SIG-M5 (cell line): ENCODE data around the gene KRTAP4-6.
"Not testable (repeated sequence)": the region's sequence is repeated elsewhere in the genome, so short reads cannot be mapped to it uniquely, and the experiment has no call there.

ENCODE experiments used
- DNase-seq: peaks from one replicate; lab custom pipeline; 2025; lab: John Stamatoyannopoulos, UW

Gene KRTAP4-6

DNA sequence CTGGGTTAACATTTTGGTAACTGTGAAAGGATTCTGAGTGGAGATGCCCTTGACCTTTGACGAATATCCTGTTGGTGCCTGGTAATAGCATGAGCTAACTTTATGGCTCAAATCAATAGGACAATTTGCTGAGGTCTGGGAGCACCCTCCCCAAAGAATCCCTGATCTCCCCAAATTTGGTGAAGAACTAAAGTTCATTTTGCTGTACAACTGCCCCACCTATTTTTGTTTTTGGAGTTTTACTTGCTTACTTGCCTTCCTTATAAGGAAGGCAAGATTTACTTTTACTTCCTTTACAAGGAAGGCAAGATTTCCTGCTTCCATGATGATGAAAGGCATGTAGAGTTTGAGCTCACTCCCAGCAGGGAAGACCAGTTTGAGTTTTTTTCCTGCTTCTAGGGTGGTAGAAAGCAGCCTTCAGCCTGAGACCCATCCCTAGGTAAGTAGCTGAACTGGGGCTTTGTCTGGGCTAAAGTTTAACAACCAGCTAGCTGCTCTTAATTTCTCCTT, 32.3 kb downstream of the KRTAP4-6 start:
- DNase-seq = no peak

DNA sequence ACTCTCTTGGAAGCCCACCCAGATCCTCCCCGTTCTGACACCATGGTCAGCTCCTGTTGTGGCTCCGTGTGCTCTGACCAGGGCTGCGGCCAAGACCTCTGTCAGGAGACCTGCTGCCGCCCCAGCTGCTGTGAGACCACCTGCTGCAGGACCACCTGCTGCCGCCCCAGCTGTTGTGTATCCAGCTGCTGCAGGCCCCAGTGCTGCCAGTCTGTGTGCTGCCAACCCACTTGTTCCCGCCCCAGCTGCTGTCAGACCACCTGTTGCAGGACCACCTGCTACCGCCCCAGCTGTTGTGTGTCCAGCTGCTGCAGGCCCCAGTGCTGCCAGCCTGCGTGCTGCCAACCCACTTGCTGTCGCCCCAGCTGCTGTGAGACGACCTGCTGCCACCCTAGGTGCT, 35.0 kb downstream of the KRTAP4-6 start, which contains the start of gene KRTAP4-9:
Gene KRTAP4-9, plus strand, starts transcription at position 43 of the 400 bp plus-strand sequence. Its CDS starts 0 bp downstream, at position 43.
- not testable (repeated sequence) for DNase-seq

DNA sequence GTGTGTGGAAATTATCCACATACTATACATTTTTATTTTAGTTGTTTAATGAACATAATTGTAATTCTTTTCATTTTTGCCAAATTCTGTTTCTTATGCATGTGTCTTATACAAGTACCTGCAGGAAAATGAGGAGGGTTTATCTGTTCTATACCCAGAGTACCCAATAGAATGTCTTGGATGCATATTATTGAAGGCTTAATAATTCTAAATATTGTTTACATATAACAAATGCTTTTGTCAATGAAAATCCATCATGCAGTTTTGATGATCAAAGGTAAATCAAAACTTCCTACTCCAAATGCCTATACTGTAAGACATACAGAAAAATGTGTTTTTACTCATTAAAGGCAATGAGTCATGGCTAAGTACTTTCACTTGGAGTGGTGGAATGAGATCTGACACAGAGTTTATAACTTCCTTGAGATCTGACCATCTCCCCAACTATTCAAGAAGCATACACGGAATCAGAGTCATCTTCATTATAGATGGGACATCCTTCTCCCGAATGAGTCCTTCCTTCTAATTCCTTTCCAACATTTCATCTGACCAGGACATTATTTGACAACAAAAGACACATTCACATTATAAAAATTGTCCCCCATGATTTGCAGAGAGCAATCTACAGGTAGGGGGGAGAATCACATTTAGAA, 35.8 kb downstream of the KRTAP4-6 start:
- not testable (repeated sequence) for DNase-seq

DNA sequence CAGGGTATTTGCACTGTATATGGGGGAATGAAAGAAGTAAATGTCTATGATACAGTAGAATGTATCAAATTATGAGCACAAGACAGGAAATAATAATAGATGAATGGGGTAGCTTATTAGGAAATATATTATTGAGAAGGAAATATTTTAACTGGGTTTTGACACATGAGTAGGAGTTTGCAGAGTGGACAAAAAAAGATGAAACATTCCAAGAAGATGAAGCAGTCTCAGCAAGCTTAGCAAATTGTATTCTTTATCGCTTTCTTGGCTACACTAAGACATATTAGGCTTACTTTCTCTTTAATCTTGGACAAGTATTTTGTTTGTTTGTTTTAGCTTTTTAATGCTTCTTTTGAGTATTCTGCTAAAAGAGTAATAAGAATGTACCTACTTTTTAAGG, 36.4 kb downstream of the KRTAP4-6 start:
- DNase-seq = no peak

DNA sequence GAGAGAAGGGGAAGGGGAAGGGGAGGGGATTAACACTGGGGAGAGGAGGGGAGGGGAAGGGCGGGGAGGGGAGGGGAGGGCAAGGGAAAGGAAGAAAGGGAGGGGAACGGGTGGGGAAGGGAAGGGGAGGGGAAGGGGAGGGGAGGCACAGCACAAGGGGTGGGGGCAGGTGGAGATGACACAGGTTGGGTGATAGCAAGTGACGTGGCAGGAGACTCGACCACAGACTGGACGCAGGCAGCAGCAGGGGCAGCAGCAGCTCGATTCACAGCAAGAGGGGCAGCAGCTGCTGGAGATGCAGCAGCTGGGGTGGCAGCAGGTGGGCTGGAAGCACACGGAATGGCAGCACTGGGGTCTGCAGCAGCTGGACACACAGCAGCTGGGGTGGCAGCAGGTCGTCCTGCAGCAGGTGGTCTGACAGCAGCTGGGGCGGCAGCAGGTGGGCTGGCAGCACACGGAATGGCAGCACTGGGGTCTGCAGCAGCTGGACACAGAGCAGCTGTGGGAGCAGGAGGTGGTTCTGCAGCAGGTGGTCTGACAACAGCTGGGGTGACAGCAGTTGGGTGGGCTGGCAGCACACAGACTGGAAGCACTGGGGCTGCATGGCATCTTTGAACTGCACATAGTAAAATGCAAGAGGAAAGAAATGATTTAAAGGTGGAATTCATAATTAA, 38.6 kb downstream of the KRTAP4-6 start, which contains the start of gene KRTAP4-16:
Gene KRTAP4-16, minus strand, starts transcription at position 624 of the 674 bp plus-strand sequence. Its CDS starts 0 bp downstream, at position 624.
- DNase-seq = no peak

DNA sequence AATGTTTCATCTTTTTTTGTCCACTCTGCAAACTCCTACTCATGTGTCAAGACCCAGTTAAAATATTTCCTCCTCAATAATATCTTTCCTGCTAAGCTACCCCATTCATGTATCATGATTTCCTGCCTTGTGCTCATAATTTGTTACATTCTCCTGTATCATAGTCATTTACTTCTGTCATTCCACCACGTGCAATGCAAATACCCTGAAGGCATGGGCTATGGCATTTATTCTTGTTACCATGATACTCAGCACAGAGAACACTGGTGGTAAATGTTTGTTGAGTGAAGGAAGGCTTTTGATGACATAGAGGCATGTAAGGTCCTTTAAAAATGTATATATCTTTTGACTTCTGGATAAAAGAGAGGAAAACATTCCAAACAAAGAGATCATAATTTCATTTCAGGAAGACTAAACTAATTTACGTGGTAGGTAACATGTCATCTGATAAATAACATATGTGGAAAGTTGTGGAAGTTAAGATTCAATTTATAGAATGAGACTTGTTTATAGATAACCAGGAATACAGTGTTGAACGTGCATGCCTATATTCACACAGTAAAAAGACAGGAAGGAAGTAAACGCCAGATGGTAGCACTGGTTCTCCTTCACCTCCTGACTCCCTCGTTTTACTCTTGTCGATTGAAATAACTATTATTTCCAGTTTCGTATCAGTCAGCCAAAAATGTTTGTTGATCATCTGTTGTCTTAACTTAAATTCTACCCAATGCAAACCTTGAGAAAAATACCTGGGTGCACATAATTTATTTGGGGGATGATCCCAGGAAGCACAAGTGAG, 40.5 kb downstream of the KRTAP4-6 start:
- not testable (repeated sequence) for DNase-seq

DNA sequence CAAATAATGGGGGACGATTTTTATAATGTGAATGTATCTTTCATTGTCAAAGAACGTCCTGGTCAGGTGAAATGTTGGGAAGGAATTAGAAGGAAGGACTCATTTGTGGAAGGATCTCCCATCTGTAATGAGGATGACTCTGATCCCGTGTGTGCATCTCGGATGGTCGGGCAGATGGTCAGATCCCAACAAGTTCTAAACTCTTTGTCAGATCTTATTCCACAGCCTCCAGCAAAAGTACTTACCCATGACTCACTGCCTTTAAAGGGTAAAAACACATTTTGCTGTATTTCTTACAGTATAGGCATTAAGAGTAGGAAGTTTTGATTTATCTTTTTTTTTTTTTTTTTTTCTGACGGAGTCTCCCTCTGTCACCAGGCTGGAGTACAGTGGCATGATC, 41.9 kb downstream of the KRTAP4-6 start:
- DNase-seq = no peak

DNA sequence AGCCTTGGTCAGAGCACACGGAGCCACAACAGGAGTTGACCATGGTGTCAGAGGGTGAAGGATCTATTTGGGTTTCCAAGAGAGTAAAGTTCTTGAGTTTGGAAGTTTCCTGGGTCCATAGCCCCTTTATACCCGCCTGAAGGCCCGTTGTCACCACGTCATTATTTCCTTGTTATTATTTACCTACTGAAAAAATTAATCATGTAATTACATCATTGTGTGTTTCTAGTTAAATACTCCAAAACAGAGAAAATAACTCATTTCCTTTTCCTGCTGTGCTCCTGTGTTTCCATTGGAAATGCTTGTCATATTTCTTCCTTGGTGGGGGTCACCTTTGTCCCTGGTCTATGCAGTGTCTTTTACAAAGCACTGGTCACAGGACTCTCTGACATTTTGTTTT, 42.3 kb downstream of the KRTAP4-6 start, which contains the start of gene KRTAP4-8:
Gene KRTAP4-8, minus strand, starts transcription at position 101 of the 400 bp plus-strand sequence. Its CDS starts 58 bp downstream, at position 43.
- no peak for DNase-seq

DNA sequence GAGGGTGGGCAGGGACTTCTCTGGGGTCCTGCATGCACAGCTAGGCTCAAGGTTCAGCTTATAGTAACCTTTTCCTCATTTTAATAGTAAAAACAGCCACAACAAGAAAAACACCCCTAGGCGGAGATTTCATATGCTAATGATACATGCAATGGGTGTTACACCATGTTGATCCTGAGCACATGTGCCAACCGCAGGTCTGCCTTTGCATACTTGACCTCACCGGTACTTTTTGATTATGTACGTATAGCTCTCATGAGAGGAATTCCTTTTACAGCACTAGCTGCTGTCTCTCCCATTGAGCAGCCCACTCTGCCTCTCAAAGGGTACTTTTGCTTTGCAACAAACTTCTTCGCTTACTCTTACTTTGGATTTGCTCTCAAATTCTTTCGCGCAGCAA, 44.3 kb downstream of the KRTAP4-6 start:
- no peak for DNase-seq
